Measurements from ENCODE around the gene GDPD5.
"Not testable (repeated sequence)": the region's sequence is repeated elsewhere in the genome, so short reads cannot be mapped to it uniquely, and the experiment has no call there.

The GDPD5 gene

DNA sequence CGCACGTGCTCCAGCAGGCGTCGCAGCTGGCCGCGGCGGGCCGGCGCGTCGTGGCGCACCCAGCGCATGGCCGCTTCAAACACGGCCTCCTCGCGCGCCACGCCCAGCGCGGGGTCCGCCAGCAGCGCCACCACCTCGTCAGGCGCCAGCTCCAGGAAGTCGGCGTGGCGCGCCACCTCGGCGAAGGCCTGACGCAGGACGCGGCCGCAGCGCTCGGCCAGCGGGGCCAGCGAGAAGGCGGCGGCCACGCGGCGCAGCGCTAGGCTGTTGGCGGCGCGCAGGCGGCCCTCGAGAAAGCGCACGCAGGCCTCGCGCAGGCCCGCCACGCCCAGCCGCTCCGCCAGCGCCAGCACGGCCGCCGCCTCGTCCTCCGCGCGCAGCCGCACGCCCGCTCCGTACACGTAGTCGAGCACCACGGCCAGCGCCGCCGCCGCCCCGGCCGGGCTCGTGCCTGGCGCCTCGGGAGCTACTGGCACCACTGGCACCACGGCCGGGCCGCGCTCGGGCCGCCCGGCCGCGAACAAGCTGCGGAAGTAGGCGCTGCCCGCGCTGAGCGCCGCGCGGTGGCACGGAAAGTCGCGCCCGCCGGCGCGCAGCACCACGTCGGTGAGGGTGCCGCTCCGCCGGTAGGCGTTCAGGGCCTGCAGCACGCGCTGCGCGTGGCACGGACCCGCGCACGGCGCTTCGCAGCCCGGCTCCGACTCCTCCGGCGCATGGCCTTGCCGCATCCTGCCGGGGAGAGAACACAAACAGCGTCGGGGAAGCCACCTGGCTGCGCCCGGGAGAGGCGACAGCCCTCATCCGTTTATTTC is 95.6 kb downstream of the GDPD5 start:
- DNase-seq (ENCODE audit: low read depth): peak; percentile 43

DNA sequence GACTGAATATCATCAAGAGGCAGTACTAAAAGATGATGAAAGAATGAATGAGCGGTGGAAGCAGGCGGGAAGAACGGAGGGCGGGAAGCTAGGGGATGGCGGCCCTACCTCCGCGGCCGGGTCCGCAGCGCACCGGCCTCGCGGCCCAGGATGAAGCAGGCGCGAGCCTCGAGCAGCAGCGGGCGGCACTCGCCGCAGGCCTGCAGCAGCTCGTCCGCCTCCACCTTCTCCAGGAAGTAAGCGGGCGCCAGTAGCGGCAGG is 96.2 kb downstream of the GDPD5 start:
- DNase-seq (ENCODE audit: low read depth): no peak

DNA sequence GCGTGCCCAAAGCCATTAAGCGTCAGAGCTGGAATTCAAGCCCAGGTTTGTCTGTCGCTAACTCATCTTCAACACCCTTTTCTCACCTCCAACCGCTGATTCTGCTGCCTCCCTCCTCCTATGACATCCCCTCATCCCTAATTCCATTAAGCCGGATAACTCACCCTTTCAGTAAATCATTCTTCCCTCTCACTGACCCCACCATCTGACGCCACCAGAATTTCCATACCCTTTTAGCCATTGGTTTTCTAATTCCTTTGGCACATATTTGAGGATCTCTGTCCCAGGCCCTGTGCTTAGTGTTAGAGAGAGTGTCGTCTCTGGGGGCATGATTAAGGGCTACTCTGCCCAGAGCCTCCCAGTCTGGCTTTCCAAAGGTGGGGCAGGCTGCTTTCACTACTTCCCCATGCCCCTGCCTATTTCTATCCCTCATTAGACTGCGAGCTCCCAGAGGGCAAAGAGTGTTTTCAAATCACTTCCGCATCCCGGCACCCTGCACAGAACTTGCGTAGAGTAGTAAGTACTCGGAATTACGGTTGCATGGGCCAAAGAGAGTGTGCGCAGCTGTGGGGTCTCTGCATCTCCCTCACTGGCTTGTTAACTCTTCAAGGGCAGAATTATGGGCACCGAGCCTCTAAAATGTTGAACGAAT is 96.6 kb downstream of the GDPD5 start:
- no peak for DNase-seq (ENCODE audit: low read depth)

GRCh38 chr11:75428281-75428724 is 97.4 kb downstream of the GDPD5 start:
- DNase-seq (ENCODE audit: low read depth): peak; percentile 39

- DNase-seq (ENCODE audit: low read depth): no peak
These were observed 98.6 kb downstream of the GDPD5 start for GRCh38 chr11:75427181-75427580.

DNA sequence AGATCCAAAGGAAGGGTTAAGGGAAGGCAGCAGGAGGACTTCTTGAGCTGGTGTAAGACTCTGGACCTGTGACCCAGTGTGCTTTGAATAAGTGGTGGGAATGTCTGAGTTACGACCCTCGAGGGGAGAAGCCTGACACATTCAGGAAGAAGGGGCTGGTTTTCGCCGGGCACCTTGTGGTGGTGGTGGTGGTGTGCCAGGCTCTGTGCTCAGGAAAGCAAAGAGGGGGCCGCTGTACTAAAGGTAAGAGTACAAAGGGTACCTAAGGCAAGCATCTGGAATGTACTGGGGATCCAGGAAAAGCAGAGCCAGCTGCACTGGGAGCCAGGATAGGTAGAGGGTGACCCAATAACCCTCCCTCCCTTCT is 99.0 kb downstream of the GDPD5 start:
- DNase-seq (ENCODE audit: low read depth): no peak

GRCh38 chr11:75425422-75425821 is 100.3 kb downstream of the GDPD5 start:
- DNase-seq (ENCODE audit: low read depth): no peak

GRCh38 chr11:75424396-75424795 is 101.3 kb downstream of the GDPD5 start:
- DNase-seq (ENCODE audit: low read depth): no peak

DNA sequence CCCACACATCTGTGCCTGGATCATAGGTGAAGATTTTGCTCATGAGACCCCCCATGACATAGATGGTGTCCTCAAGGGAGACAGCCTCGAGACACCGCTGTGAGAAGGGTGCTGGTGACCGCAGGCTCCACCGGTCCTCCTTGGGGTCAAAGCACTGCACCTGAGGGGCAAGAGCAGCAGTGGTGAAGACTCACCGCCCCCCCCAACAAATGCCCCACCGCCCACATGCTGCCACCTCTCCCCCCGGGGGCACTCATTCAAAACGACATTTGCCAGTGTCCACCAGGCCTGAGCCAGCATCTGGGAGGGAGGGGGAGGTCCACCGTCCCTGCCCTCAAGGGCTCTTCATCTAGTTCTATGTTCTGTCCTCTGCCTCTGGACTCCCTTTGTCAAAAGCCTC is 102.0 kb downstream of the GDPD5 start:
- DNase-seq (ENCODE audit: low read depth): no peak

GRCh38 chr11:75422248-75423231 is 103.2 kb downstream of the GDPD5 start:
- DNase-seq (ENCODE audit: low read depth): no peak

GRCh38 chr11:75421902-75422247 is 103.9 kb downstream of the GDPD5 start:
- no peak for DNase-seq (ENCODE audit: low read depth)

DNA sequence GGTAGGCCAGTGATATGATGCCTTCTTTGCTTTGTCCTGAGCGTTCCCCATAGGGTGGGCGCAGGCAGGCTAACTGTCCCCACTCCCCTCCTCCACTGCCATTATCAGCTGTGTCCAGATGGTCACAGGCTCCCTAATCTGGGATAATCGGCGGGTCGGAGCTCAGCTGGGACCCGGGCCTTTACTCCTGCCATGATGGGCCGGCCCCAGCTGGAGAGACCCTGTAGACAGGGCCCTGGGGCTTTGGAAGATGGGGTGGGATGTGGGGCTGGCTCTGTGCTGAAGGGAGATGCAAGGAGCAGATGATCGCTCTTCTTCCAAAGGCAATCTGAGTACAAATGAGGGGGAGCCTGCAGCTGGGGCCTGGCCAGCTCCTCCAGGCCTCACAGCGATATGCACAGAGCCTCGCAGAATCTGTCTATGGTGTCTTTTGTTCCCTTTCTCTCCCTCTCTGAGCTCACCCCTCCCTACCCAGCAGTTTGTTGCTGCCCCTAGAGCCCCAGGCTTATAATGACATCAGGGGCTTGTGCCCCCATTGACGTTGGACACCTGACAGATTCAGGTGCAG is 104.6 kb downstream of the GDPD5 start:
- DNase-seq (ENCODE audit: low read depth): no peak

- DNase-seq (ENCODE audit: low read depth): no peak
These were observed 105.3 kb downstream of the GDPD5 start for GRCh38 chr11:75420224-75421034.

DNA sequence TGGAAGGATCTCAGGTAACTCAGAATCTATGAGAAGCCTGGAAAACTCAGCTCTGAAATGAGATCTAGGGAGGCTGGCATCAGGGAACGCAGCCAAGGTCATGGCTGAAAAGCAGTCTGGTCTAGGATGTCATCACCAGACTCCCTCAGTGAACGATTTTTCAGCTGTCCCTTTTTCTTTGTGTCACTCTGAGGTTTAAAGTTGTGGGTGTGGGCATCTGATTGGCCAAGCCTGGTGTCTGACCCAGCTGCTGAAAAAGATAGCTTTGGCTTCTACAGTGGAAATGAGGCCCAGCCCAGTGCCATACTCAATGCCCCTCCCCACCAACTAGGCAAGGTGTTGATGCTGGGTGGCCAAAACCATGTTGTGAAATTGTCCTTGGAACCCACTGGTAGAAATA is 111.9 kb downstream of the GDPD5 start:
- no peak for DNase-seq (ENCODE audit: low read depth)

DNA sequence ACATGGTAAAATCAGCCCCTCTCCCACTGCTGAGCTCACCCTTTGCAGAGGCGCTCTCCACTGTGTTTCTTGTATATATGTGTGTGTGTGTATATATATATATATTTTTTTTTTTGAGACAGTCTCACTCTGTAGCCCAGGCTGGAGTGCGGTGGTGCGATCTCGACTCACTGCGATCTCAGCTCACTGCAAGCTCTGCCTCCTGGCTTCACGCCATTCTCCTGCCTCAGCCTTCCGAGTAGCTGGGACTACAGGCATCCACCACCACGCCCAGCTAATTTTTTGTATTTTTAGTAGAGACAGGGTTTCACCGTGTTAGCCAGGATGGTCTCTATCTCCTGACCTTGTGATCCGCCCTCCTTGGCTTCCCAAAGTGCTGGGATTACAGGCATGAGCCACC is 112.6 kb downstream of the GDPD5 start:
- not testable (repeated sequence) for DNase-seq (ENCODE audit: low read depth)

DNA sequence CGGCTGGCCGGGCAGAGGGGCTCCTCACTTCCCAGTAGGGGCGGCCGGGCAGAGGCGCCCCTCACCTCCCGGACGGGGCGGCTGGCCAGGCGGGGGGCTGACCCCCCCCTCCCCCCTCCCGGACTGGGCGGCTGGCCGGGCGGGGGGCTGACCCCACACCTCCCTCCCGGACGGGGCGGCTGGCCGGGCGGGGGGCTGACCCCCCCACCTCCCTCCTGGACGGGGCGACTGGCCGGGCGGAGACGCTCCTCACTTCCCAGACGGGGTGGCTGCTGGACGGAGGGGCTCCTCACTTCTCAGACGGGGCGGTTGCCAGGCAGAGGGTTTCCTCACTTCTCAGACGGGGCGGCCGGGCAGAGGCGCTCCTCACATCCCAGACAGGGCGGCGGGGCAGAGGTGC is 115.8 kb downstream of the GDPD5 start:
- not testable (repeated sequence) for DNase-seq (ENCODE audit: low read depth)

GRCh38 chr11:75408957-75409219 is 116.9 kb downstream of the GDPD5 start:
- DNase-seq (ENCODE audit: low read depth): no peak

- no peak for DNase-seq (ENCODE audit: low read depth)
These were observed 119.4 kb downstream of the GDPD5 start for GRCh38 chr11:75406338-75406777.

DNA sequence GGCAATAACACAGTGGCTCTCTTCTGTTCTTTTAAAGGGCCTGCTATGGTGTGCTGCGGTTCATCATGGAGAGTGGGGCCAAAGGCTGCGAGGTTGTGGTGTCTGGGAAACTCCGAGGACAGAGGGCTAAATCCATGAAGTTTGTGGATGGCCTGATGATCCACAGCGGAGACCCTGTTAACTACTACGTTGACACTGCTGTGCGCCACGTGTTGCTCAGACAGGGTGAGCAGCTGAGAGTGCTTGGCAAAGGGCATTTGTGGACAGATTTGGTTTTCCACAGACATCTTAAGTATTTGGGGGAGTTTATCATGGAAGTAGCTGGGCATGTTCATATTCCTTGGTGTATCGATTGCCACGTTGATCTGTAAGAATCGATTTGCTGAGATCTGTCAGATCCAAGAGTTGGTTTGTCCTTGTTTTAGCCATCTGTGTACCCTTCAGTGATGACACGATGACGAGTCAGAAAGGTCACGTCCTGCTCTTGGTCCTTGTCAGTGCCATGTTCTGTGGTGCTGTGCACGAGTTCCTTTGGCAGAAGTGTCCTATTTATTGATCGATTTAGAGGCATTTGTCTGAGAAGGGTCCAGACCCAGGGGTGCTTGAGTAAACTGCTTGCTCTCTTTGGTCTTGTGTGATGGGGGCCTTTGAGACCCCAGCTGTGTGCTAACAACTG is 121.6 kb downstream of the GDPD5 start:
- no peak for DNase-seq (ENCODE audit: low read depth)

GRCh38 chr11:75403037-75403436 is 122.7 kb downstream of the GDPD5 start:
- no peak for DNase-seq (ENCODE audit: low read depth)

All from T-helper 22 cell (primary cell).